CD14-positive monocyte (primary cell): ENCODE data around the gene DPH6. TPM values are rescaled to one million over a fixed set of nuclear protein-coding genes. Genes with fewer than 3 reads are reported as not detected.

ENCODE experiments used
- DNase-seq, 3 donors: peaks; one replicate each; pipeline ENCODE4 v3.0.0-alpha.2; 2011 to 2022
- H2AFZ ChIP-seq: 2 replicates; pipeline ENCODE4 v1.6.0; 2012; ENCODE audit warnings: mild to moderate bottlenecking, low read depth, low read length, inconsistent platforms; ENCODE audit not compliant: insufficient read depth, poor library complexity, severe bottlenecking
- H3K27ac ChIP-seq, 2 donors: 1 replicate in 1 of 2; 2 replicates in 1 of 2; pipeline ENCODE4 v1.5.1; 2012 to 2013; ENCODE audit warnings: low read length in 2 of 2, control low read depth in 1 of 2, inconsistent platforms in 1 of 2, low read depth in 1 of 2, mild to moderate bottlenecking in 1 of 2
- H3K27me3 ChIP-seq, 2 donors: one replicate each; pipeline versions ENCODE4 v1.6.0 to v1.6.1; 2011 to 2013; ENCODE audit warnings: low read length in 2 of 2; ENCODE audit not compliant: control insufficient read depth in 2 of 2, insufficient read depth in 2 of 2
- H3K36me3 ChIP-seq, 2 donors: replicated peaks in 1 of 2; 1 replicate in 1 of 2; 2 replicates in 1 of 2; pipeline versions ENCODE4 v1.5.1 to v1.6.1; 2012 to 2013; ENCODE audit warnings: low read length in 2 of 2, control low read depth in 1 of 2, inconsistent platforms in 1 of 2, mild to moderate bottlenecking in 1 of 2; ENCODE audit not compliant: insufficient read depth in 2 of 2, control insufficient read depth in 1 of 2
- H3K4me1 ChIP-seq, 2 donors: 1 replicate in 1 of 2; 2 replicates in 1 of 2; pipeline versions ENCODE4 v1.5.1 to v1.6.1; 2012 to 2013; ENCODE audit warnings: low read length in 2 of 2, control low read depth in 1 of 2, inconsistent platforms in 1 of 2, mild to moderate bottlenecking in 1 of 2, moderate library complexity in 1 of 2; ENCODE audit not compliant: insufficient read depth in 2 of 2, control insufficient read depth in 1 of 2
- H3K4me2 ChIP-seq: replicated peaks from 2 replicates; pipeline ENCODE3; 2012; ENCODE audit warnings: low read length, moderate library complexity, mild to moderate bottlenecking; ENCODE audit not compliant: poor library complexity, severe bottlenecking; ENCODE audit errors: extremely low read depth
- H3K4me3 ChIP-seq, 3 experiments: fragments of 200-600 bp in 1 of 3; sonication (generic) in 1 of 3; replicated peaks in 1 of 3; 1 replicate in 2 of 3; 2 replicates in 1 of 3; pipeline ENCODE4 v1.5.1; 2011 to 2013; ENCODE audit warnings: low read length in 3 of 3, mild to moderate bottlenecking in 3 of 3, control low read depth in 2 of 3, low read depth in 2 of 3, inconsistent platforms in 1 of 3, moderate library complexity in 1 of 3
- H3K79me2 ChIP-seq: 2 replicates; pipeline ENCODE4 v1.6.0; 2012; ENCODE audit warnings: mild to moderate bottlenecking, control low read depth, inconsistent platforms, low read length, moderate library complexity; ENCODE audit not compliant: insufficient read depth
- H3K9ac ChIP-seq: 2 replicates; pipeline ENCODE4 v1.6.0; 2017; ENCODE audit warnings: low read length, mild to moderate bottlenecking; ENCODE audit not compliant: insufficient read depth, poor library complexity, severe bottlenecking
- H3K9me3 ChIP-seq, 2 donors: replicated peaks in 1 of 2; 1 replicate in 1 of 2; 2 replicates in 1 of 2; pipeline versions ENCODE4 v1.5.1 to v1.6.1; 2012 to 2013; ENCODE audit warnings: low read length in 2 of 2, control low read depth in 1 of 2; ENCODE audit not compliant: control insufficient read depth in 1 of 2, insufficient read depth in 1 of 2
- H4K20me1 ChIP-seq: 2 replicates; pipeline ENCODE4 v1.6.0; 2012; ENCODE audit warnings: mild to moderate bottlenecking, low read length, control low read depth, moderate library complexity; ENCODE audit not compliant: insufficient read depth
- H3K27ac Mint-ChIP-seq, 7 donors: one replicate each; pipeline ENCODE4 v1.8.0; 2020; ENCODE audit warnings: mild to moderate bottlenecking in 7 of 7, mixed read lengths in 7 of 7, moderate library complexity in 6 of 7, inconsistent platforms in 2 of 7
- H3K27me3 Mint-ChIP-seq, 3 donors: one replicate each; pipeline ENCODE4 v1.8.0; 2021 to 2022; ENCODE audit warnings: low read depth in 3 of 3, mild to moderate bottlenecking in 3 of 3, mixed read lengths in 3 of 3, moderate library complexity in 3 of 3, inconsistent platforms in 1 of 3
- H3K36me3 Mint-ChIP-seq, 2 donors: one replicate each; pipeline ENCODE4 v1.8.0; 2020; ENCODE audit warnings: mixed read lengths in 2 of 2, inconsistent platforms in 1 of 2, mild to moderate bottlenecking in 1 of 2
- H3K4me1 Mint-ChIP-seq: one replicate; pipeline ENCODE4 v1.8.0; 2020; ENCODE audit warnings: mild to moderate bottlenecking, mixed read lengths
- H3K4me3 Mint-ChIP-seq, 2 donors: one replicate each; pipeline ENCODE4 v1.8.0; 2020; ENCODE audit warnings: mild to moderate bottlenecking in 2 of 2, mixed read lengths in 2 of 2, moderate library complexity in 1 of 2
- H3K9me3 Mint-ChIP-seq, 7 donors: one replicate each; pipeline ENCODE4 v1.8.0; 2020 to 2022; ENCODE audit warnings: mixed read lengths in 7 of 7, mild to moderate bottlenecking in 6 of 7, moderate library complexity in 6 of 7, inconsistent platforms in 2 of 7
- CTCF ChIP-seq: fragments of 200-600 bp; IDR thresholded peaks from one replicate; pipeline ENCODE4 v1.8.0; 2022; ENCODE audit warnings: antibody characterized with exemption, mild to moderate bottlenecking
- WGBS: methylation state at CpG from one replicate; pipeline ENCODE4 v1.1.5; 2013; ENCODE audit warnings: missing lambda C conversion rate; ENCODE audit not compliant: insufficient coverage; 5-methylcytosine and 5-hydroxymethylcytosine counted together
- intact Hi-C, 2 donors: fragments of 100-400 bp; cut with micrococcal nuclease; formaldehyde crosslinking; loops; one replicate each; pipeline versions ENCODE4 v1.15.0 to v1.15.1; 2023
- polyA plus RNA-seq, 3 donors: library from polyadenylated mRNA; depleted of rRNA in 1 of 3; unstranded in 2 of 3; stranded (reverse) in 1 of 3; fragments of 300-500 nt in 2 of 3; fragments of >200 nt in 1 of 3; fragmentation: Illumina TruSeq in 2 of 3; gene quantifications; 1 replicate in 2 of 3; 2 replicates in 1 of 3; pipeline ENCODE4 v1.2.3, GENCODE V29; 2012 to 2021

The DPH6 gene
- polyA plus RNA-seq, 3 donors = 7.6 to 18.2 (median 13.6) TPM

GRCh38 chr15:35486296-35486695 lies 59.7 kb downstream of the DPH6 start:
- no peak for TF ChIP-seq CTCF
- Histone ChIP-seq H3K9me3 (peaks cover 20 to 27% of the 10 kb centered on the region in 2 donors), H3K79me2 (no peaks in the 10 kb centered on the region), H3K4me1 (no peaks in the 10 kb centered on the region), H3K27me3 (no peaks in the 10 kb centered on the region), H3K9ac (no peak overlapping the region), H3K27ac (no peak overlapping the region), H2AFZ (no peak overlapping the region), H3K36me3 (no peaks in the 10 kb centered on the region), H4K20me1 (no peaks in the 10 kb centered on the region), H3K4me2 (no peak overlapping the region), H3K4me3 (no peak overlapping the region)
- Mint-ChIP-seq H3K9me3 (peaks cover 19 to 39% (median 26%) of the 10 kb centered on the region in 7 donors), H3K36me3 (peaks cover 6 to 16% of the 10 kb centered on the region in 2 donors), H3K4me3 (no peak overlapping the region), H3K4me1 (no peaks in the 10 kb centered on the region), H3K27me3 (peaks cover 0 to 1% (median 0%) of the 10 kb centered on the region in 3 donors), H3K27ac (no peak overlapping the region)
- DNase-seq = no peak
- intact Hi-C loops = no loop called here
- no CpG with 5 or more reads among the region's 1 CpG for WGBS

GRCh38 chr15:35485411-35485810 lies 60.6 kb downstream of the DPH6 start:
- peaks cover 19 to 39% (median 26%) of the 10 kb centered on the region in 7 donors for H3K9me3 Mint-ChIP-seq
- H3K4me3 ChIP-seq = no peak overlapping the region
- no peaks in the 10 kb centered on the region for H3K79me2 ChIP-seq
- no peaks in the 10 kb centered on the region for H4K20me1 ChIP-seq
- no peak for TF ChIP-seq CTCF
- H3K9me3 ChIP-seq = peaks cover 20 to 27% of the 10 kb centered on the region in 2 donors
- no CpG with 5 or more reads among the region's 2 CpGs for WGBS
- no peaks in the 10 kb centered on the region for H3K4me1 Mint-ChIP-seq
- peaks cover 6 to 16% of the 10 kb centered on the region in 2 donors for H3K36me3 Mint-ChIP-seq
- H3K4me1 ChIP-seq = no peaks in the 10 kb centered on the region
- H3K27me3 ChIP-seq = no peaks in the 10 kb centered on the region
- DNase-seq = no peak
- H3K4me3 Mint-ChIP-seq = no peak overlapping the region
- H3K9ac ChIP-seq = no peak overlapping the region
- no peak overlapping the region for H3K27ac ChIP-seq
- peaks cover 0 to 1% (median 0%) of the 10 kb centered on the region in 3 donors for H3K27me3 Mint-ChIP-seq
- H3K4me2 ChIP-seq = no peak overlapping the region
- intact Hi-C loops = no loop called here
- H3K36me3 ChIP-seq = no peaks in the 10 kb centered on the region
- H2AFZ ChIP-seq = no peak overlapping the region
- H3K27ac Mint-ChIP-seq = no peak overlapping the region
